GM12874 (cell line): ENCODE results near the gene MEPCE.

Experiments
- CTCF ChIP-seq: IDR thresholded peaks from 2 replicates; pipeline ENCODE4 v1.5.1; 2011; ENCODE audit warnings: low read depth, mild to moderate bottlenecking, control low read depth, low read length, moderate library complexity; ENCODE audit not compliant: insufficient read depth

MEPCE gene

GRCh38 chr7:100390286-100391009 is 39.2 kb upstream of the MEPCE start:
- TF ChIP-seq CTCF: no peak

- TF ChIP-seq CTCF: no peak
These were observed 36.3 kb upstream of the MEPCE start for GRCh38 chr7:100393233-100393905.

- no peak for TF ChIP-seq CTCF
These were observed 35.6 kb upstream of the MEPCE start for GRCh38 chr7:100394077-100394476.

- no peak for TF ChIP-seq CTCF
These were observed 33.1 kb upstream of the MEPCE start for GRCh38 chr7:100396421-100396982.

- no peak for TF ChIP-seq CTCF
These were observed 32.1 kb upstream of the MEPCE start for GRCh38 chr7:100397315-100398081.

GRCh38 chr7:100398239-100398638 is 31.4 kb upstream of the MEPCE start:
- no peak for TF ChIP-seq CTCF

GRCh38 chr7:100400041-100400440 is 29.6 kb upstream of the MEPCE start:
- TF ChIP-seq CTCF: no peak
